HG02588 (cell line): ENCODE measurements around the gene ITGA2.

ENCODE experiments used
- ATAC-seq: cut with Tn5 transposase; IDR thresholded peaks from one replicate; pipeline ENCODE4 v1.9.1; 2021; ENCODE audit warnings: mild to moderate bottlenecking, moderate library complexity; ENCODE audit not compliant: unreplicated experiment

The ITGA2 gene

GRCh38 chr5:53053364-53053763 lies 64.2 kb downstream of the ITGA2 start:
- no peak for ATAC-seq

GRCh38 chr5:53055365-53055764 lies 66.2 kb downstream of the ITGA2 start:
- no peak for ATAC-seq

- no peak for ATAC-seq
These were observed 70.1 kb downstream of the ITGA2 start for GRCh38 chr5:53059281-53059680.

- ATAC-seq = no peak
These were observed 74.0 kb downstream of the ITGA2 start for GRCh38 chr5:53063176-53063575.

- no peak for ATAC-seq
These were observed 74.6 kb downstream of the ITGA2 start for GRCh38 chr5:53063791-53064190.

- no peak for ATAC-seq
These were observed 76.9 kb downstream of the ITGA2 start for GRCh38 chr5:53066088-53066487.

GRCh38 chr5:53067641-53068040 lies 78.5 kb downstream of the ITGA2 start:
- ATAC-seq = no peak

GRCh38 chr5:53068291-53068836 lies 79.2 kb downstream of the ITGA2 start:
- no peak for ATAC-seq

GRCh38 chr5:53069626-53070025 lies 80.5 kb downstream of the ITGA2 start:
- no peak for ATAC-seq

- ATAC-seq = no peak
These were observed 82.1 kb downstream of the ITGA2 start for GRCh38 chr5:53071298-53071697.

- no peak for ATAC-seq
These were observed 82.6 kb downstream of the ITGA2 start for GRCh38 chr5:53071738-53072137.

GRCh38 chr5:53073348-53073747 lies 84.2 kb downstream of the ITGA2 start:
- ATAC-seq = no peak

- no peak for ATAC-seq
These were observed 86.9 kb downstream of the ITGA2 start for GRCh38 chr5:53076014-53076583.

GRCh38 chr5:53080271-53080670 lies 91.1 kb downstream of the ITGA2 start:
- ATAC-seq = no peak

GRCh38 chr5:53083927-53084326 lies 94.8 kb downstream of the ITGA2 start:
- no peak for ATAC-seq

GRCh38 chr5:53084546-53085255 lies 95.5 kb downstream of the ITGA2 start:
- ATAC-seq = no peak

- ATAC-seq = no peak
These were observed 98.0 kb downstream of the ITGA2 start for GRCh38 chr5:53087171-53087570.

GRCh38 chr5:53087621-53088121 lies 98.5 kb downstream of the ITGA2 start:
- no peak for ATAC-seq

GRCh38 chr5:53089481-53089991 lies 100.4 kb downstream of the ITGA2 start:
- ATAC-seq = no peak

GRCh38 chr5:53090229-53090628 lies 101.1 kb downstream of the ITGA2 start:
- ATAC-seq = no peak

GRCh38 chr5:53091289-53091688 lies 102.1 kb downstream of the ITGA2 start:
- ATAC-seq = no peak

- ATAC-seq = no peak
These were observed 103.1 kb downstream of the ITGA2 start for GRCh38 chr5:53092242-53092641.
